Measurements from ENCODE around the gene ZSCAN10.
"Not testable (repeated sequence)": the region's sequence is repeated elsewhere in the genome, so short reads cannot be mapped to it uniquely, and the experiment has no call there.

The ZSCAN10 gene

DNA sequence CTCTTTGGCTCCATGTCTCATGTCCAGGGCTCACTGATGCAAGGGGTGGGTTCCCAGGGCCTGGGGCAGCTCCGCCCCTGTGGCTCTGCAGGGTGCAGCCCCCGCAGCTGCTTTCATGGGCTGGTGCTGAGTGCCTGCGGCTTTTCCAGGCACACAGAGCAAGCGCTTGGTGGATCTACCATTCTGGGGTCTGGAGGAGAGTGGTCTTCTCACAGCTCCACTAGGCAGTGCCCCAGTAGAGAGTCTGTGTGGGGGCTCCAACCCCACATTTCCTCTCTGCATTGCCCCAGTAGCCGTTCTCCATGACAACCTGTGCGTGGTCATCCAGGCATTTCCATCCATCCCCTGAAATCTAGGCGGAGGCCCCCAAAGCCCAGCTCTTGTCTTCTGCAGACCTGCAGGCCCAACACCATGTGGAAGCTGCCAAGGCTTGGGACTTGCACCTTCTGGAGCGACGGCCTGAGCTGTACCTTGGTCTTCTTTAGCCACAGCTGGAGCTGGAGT, 28.4 kb downstream of the ZSCAN10 start:
- H3K4me3 ChIP-seq (ENCODE audit: control insufficient read depth, low read depth, low read length) = no peak overlapping the region
- DNase-seq (ENCODE audit: low read depth) = no peak
- TF ChIP-seq, protein P1, sequence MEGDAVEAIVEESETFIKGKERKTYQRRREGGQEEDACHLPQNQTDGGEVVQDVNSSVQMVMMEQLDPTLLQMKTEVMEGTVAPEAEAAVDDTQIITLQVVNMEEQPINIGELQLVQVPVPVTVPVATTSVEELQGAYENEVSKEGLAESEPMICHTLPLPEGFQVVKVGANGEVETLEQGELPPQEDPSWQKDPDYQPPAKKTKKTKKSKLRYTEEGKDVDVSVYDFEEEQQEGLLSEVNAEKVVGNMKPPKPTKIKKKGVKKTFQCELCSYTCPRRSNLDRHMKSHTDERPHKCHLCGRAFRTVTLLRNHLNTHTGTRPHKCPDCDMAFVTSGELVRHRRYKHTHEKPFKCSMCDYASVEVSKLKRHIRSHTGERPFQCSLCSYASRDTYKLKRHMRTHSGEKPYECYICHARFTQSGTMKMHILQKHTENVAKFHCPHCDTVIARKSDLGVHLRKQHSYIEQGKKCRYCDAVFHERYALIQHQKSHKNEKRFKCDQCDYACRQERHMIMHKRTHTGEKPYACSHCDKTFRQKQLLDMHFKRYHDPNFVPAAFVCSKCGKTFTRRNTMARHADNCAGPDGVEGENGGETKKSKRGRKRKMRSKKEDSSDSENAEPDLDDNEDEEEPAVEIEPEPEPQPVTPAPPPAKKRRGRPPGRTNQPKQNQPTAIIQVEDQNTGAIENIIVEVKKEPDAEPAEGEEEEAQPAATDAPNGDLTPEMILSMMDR (IDR thresholded peaks at IDR 0.05; ENCODE audit: control insufficient read depth, insufficient read depth, low read depth, low read length, missing control alignments) = no peak

- not testable (repeated sequence) for DNase-seq (ENCODE audit: low read depth); H3K4me3 ChIP-seq (ENCODE audit: control insufficient read depth, low read depth, low read length)
Measured at GRCh38 chr16:3069146-3069545, 29.9 kb downstream of the ZSCAN10 start.

DNA sequence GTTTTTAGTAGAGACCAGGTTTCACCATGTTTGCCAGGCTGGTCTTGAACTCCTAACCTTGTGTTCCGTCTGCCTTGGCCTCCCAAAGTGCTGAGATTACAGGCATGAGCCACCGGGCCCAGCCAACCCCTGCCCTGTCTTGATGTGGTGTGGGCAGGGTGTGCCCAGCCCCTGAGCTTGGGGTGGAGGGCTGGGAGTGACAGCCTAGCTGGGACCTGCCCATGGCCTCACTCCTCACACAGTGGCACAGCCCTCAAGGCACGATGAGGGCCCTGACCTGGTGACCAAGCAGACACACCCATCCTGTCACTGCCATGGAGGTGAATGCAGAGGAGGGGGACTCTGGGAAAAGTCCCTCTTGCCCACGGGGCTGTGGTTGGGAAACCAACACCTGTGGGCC, 30.6 kb downstream of the ZSCAN10 start:
- H3K4me3 ChIP-seq (ENCODE audit: control insufficient read depth, low read depth, low read length) = no peak overlapping the region
- TF ChIP-seq, protein P1 (IDR thresholded peaks at IDR 0.05; ENCODE audit: control insufficient read depth, insufficient read depth, low read depth, low read length, missing control alignments) = no peak
- no peak for DNase-seq (ENCODE audit: low read depth)

DNA sequence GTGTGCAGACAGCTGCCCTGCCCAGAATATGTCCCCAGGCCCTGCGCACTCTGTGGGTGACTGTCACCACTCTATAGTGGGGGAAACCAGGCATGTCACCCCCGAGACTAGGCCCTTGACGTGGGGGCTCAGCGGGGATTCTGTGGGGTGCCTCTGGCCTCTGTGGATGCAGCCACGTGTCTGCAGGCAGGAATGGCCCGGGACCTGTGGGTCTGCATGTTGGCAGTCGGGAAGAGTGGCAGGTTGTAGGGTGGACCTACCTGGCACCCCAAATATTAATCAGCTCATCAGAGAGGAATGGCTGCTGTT, 32.7 kb downstream of the ZSCAN10 start:
- TF ChIP-seq, protein P1 (IDR thresholded peaks at IDR 0.05; ENCODE audit: control insufficient read depth, insufficient read depth, low read depth, low read length, missing control alignments) = no peak
- DNase-seq (ENCODE audit: low read depth) = no peak
- no peak overlapping the region for H3K4me3 ChIP-seq (ENCODE audit: control insufficient read depth, low read depth, low read length)

DNA sequence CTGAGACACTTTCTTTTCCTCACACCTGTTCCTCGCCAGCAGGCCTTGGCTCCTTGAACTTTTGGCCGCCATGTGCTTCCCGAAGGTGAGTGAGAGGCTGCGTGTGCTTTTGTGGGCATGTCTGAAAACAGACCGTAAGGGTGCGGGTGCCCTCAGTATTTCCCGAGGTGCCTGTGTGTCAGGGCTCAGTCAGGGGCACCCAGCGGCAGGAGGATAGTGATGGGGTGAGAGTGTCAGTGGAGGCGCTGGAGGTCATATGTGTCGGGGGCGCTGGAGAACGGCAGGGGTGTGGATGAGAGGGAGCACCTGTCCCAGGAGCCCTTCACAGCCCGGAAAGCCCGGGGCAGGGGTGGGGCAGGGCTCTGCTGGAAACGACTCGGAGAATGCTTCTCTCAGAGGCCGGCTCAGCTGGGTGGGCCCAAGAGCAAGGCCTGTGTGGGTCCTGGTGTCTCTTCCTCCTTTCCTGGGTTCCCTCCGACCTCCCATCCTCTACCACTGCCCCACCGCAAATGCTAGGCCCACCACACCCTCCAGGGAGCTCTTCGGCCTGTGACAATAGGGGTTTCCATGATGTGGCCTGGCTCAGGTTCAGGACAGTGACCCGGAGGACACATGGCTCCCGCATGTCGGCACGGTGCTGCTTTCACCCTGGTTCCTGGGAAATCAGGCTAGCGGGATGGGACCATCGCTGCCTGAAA, 33.2 kb downstream of the ZSCAN10 start:
- no peak for DNase-seq (ENCODE audit: low read depth)
- H3K4me3 ChIP-seq (ENCODE audit: control insufficient read depth, low read depth, low read length) = no peak overlapping the region
- TF ChIP-seq, protein P1 (IDR thresholded peaks at IDR 0.05; ENCODE audit: control insufficient read depth, insufficient read depth, low read depth, low read length, missing control alignments) = no peak

- no peak for DNase-seq (ENCODE audit: low read depth)
- no peak within 1 kb of the TSS for H3K4me3 ChIP-seq (ENCODE audit: control insufficient read depth, low read depth, low read length)
- TF ChIP-seq, protein P1 (IDR thresholded peaks at IDR 0.05; ENCODE audit: control insufficient read depth, insufficient read depth, low read depth, low read length, missing control alignments) = no peak
Measured at GRCh38 chr16:3065069-3065741, 33.9 kb downstream of the ZSCAN10 start, which contains the start of gene IL32. IL32 (plus strand) TSS chr16:3065640; CDS start chr16:3065812, 172 bp downstream.

DNA sequence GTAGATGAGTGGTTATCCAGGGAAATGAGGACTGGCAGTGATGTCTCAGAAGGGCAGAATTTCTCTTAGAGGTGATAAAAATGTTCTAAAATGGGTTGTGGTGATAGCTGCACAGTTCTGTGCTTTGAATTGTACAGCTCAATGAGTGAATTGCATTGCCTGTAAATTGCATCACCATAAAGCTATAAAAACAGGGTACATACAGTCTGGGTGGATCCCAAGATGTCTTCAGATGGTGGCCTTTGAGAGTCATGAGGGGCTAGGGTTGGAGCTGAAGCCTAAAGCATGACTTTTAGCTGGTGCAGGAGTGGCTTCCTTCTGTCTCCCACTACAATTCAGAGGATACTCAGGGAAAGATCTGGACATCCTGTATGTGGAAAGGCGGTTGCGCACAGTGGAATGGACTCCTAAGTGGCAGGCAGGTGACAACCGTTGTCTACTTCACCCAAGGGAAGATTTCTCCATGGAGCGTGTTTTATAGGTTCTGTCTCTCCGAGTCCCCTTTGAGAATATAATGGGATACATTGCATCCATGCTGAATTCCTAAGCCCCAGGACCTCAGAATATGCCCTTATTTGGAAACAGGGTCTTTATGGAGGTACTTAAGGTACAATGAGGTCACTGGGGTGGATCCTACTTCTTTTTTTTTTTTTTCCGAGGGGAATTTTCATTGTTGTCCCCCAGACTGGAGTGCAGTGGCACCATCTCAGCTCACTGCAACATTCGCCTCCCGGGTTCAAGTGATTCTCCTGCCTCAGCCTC, 35.3 kb downstream of the ZSCAN10 start:
- TF ChIP-seq, protein P1 (IDR thresholded peaks at IDR 0.05; ENCODE audit: control insufficient read depth, insufficient read depth, low read depth, low read length, missing control alignments) = no peak
- no peak overlapping the region for H3K4me3 ChIP-seq (ENCODE audit: control insufficient read depth, low read depth, low read length)
- DNase-seq (ENCODE audit: low read depth) = no peak
